ENCODE measurements around the gene STXBP5L.

DNA sequence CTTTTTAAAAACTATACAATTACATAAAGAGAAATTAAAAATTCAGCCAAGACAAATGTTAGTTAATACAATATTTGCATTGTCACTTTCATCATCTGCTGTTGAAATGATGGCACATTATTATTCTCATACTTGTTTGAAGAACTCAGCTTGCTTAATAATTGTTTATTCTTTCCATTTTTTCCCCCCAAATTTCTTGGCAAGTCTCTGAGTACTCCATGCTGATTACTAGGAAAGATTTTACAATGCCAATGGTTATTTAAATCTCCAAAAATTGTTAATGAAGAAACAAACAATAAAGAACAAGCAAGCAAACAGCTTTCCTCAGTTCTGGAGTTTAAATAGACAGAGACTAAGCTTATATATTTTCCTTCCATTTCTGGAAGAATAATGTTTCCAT is 15.1 kb upstream of the STXBP5L start:
- TF ChIP-seq FOXM1 (IDR thresholded peaks at IDR 0.05; ENCODE audit: borderline replicate concordance, low read depth) (no peak), MAX (IDR thresholded peaks at IDR 0.05) (no peak), TAF1 (IDR thresholded peaks at IDR 0.05; ENCODE audit: low read depth) (no peak)

Measured in Ishikawa (cell line).